BJ (cell line): ENCODE results near the gene RPL35A. TPM values are rescaled to one million over a fixed set of nuclear protein-coding genes. Genes with fewer than 3 reads are reported as not detected.
"Not testable (repeated sequence)": the region's sequence is repeated elsewhere in the genome, so short reads cannot be mapped to it uniquely, and the experiment has no call there.

Experiments
- CTCF ChIA-PET: fragments of 350-600 bp; formaldehyde crosslinking; extraction: SDS; loops from one replicate; lab custom pipeline; 2021; ENCODE audit warnings: antibody characterized with exemption, inconsistent platforms; lab: Yijun Ruan, JAX
- POLR2A ChIA-PET: fragments of 300-600 bp; sonication (Branson Sonifier 250); formaldehyde crosslinking; extraction: SDS; loops from one replicate; lab custom pipeline; 2021; ENCODE audit warnings: antibody characterized with exemption; lab: Charles Lee
- DNase-seq: peaks from one replicate; pipeline ENCODE4 v3.0.0-alpha.2; 2011; ENCODE audit warnings: low read depth
- H3K27me3 ChIP-seq: 2 replicates; pipeline ENCODE4 v1.6.0; 2011; ENCODE audit warnings: low read length; ENCODE audit not compliant: control insufficient read depth, insufficient read depth
- H3K36me3 ChIP-seq: 2 replicates; pipeline ENCODE4 v1.5.1; 2011; ENCODE audit warnings: low read length; ENCODE audit not compliant: control insufficient read depth, insufficient read depth
- H3K4me3 ChIP-seq: 2 replicates; pipeline ENCODE4 v1.5.1; 2011; ENCODE audit warnings: low read depth, mild to moderate bottlenecking, control low read depth, low read length
- CTCF ChIP-seq: IDR thresholded peaks from 2 replicates; pipeline ENCODE4 v1.5.1; 2011; ENCODE audit warnings: low read depth, mild to moderate bottlenecking, control low read depth, inconsistent platforms, low read length, moderate library complexity; ENCODE audit not compliant: insufficient read depth
- polyA plus RNA-seq: library from polyadenylated mRNA; depleted of rRNA; stranded (reverse); fragments of >200 nt; gene quantifications from 2 replicates; pipeline ENCODE4 v1.2.3, GENCODE V29; 2011

Gene RPL35A
- polyA plus RNA-seq, 1 experiment: 507 TPM

GRCh38 chr3:197926418-197926817, 23.6 kb upstream of the RPL35A start:
- no peak overlapping the region for H3K4me3 ChIP-seq
- no peaks in the 10 kb centered on the region for H3K27me3 ChIP-seq
- ChIA-PET POLR2A (no interaction called here), CTCF (interaction anchor here (1.1 to 3.6 kb wide), 4 partner anchors 13 to 21 kb away, joined by 3 to 15 read pairs (median 4); no protein-coding TSS in a partner anchor)
- DNase-seq: no peak
- no peak for TF ChIP-seq CTCF
- no peaks in the 10 kb centered on the region for H3K36me3 ChIP-seq

- H3K4me3 ChIP-seq, POLR2A ChIA-PET, H3K36me3 ChIP-seq, DNase-seq, H3K27me3 ChIP-seq: not testable (repeated sequence)
- CTCF ChIA-PET: interaction anchor here (3.6 kb wide), 1 partner anchor 15 kb away, joined by 15 read pairs; no protein-coding TSS in a partner anchor
Observed at GRCh38 chr3:197927578-197927977, 22.4 kb upstream of the RPL35A start.

- DNase-seq: no peak
- no peak overlapping the region for H3K4me3 ChIP-seq
- H3K27me3 ChIP-seq: no peaks in the 10 kb centered on the region
- H3K36me3 ChIP-seq: no peaks in the 10 kb centered on the region
- POLR2A ChIA-PET: no interaction called here
- TF ChIP-seq CTCF: no peak
- CTCF ChIA-PET: interaction anchor here (1.3 to 2.1 kb wide), 2 partner anchors 27 to 31 kb away, joined by 3 to 10 read pairs; no protein-coding TSS in a partner anchor
Observed at GRCh38 chr3:197936819-197937384, 13.1 kb upstream of the RPL35A start.

- ChIA-PET POLR2A (no interaction called here), CTCF (no interaction called here)
- TF ChIP-seq CTCF: no peak
- DNase-seq: no peak
- H3K27me3 ChIP-seq: no peaks in the 10 kb centered on the region
- H3K36me3 ChIP-seq: no peaks in the 10 kb centered on the region
- H3K4me3 ChIP-seq: no peak overlapping the region
Observed at GRCh38 chr3:197940745-197941384, 9.1 kb upstream of the RPL35A start.

GRCh38 chr3:197942956-197943556, 6.9 kb upstream of the RPL35A start:
- DNase-seq: no peak
- Histone ChIP-seq H3K27me3 (no peaks in the 10 kb centered on the region), H3K36me3 (no peaks in the 10 kb centered on the region), H3K4me3 (no peak overlapping the region)
- peak; percentile 80 for TF ChIP-seq CTCF
- ChIA-PET CTCF (interaction anchor here (0.5 to 3.3 kb wide), 14 partner anchors 9 to 155 kb away, joined by 3 to 54 read pairs (median 4); no protein-coding TSS in a partner anchor), POLR2A (interaction anchor here (0.6 kb wide), 1 partner anchor 192 kb away, joined by 3 read pairs; no protein-coding TSS in a partner anchor)
